ENCODE measurements around the gene COL5A3. TPM values are rescaled to one million over a fixed set of nuclear protein-coding genes. Genes with fewer than 3 reads are reported as not detected.

The COL5A3 gene
- total and polyA plus RNA-seq, 2 experiments from 2014 or later, result 1.0 to 1.2 TPM

DNA sequence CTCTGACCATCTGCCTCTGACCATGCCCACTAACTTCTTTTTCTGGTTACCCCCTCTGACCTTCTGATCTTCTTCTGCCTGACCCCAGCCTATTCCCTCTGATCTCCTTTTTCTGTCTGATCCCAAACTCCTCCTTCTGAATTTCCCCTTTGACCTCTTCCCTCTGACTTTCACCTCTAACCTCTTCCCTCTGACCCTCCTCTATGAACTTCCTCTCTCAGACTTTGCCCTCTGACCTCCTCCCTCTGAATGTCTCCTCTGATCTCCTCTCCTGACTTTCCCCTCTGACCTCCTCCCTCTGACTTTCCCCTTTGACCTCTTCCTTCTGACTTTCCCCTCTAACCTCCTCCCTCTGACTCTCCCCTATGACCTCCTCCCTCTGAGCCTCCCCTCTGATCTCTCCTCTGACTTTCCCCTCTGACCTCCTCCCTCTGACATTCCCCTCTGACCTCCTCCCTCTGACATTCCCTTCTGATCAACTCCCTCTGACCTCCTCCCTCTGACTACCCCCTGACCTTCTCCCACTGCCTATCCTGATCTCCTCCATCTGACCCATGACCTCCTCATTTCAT, 3.5 kb downstream of the COL5A3 start (continued):
- TF ChIP-seq, protein P1, sequence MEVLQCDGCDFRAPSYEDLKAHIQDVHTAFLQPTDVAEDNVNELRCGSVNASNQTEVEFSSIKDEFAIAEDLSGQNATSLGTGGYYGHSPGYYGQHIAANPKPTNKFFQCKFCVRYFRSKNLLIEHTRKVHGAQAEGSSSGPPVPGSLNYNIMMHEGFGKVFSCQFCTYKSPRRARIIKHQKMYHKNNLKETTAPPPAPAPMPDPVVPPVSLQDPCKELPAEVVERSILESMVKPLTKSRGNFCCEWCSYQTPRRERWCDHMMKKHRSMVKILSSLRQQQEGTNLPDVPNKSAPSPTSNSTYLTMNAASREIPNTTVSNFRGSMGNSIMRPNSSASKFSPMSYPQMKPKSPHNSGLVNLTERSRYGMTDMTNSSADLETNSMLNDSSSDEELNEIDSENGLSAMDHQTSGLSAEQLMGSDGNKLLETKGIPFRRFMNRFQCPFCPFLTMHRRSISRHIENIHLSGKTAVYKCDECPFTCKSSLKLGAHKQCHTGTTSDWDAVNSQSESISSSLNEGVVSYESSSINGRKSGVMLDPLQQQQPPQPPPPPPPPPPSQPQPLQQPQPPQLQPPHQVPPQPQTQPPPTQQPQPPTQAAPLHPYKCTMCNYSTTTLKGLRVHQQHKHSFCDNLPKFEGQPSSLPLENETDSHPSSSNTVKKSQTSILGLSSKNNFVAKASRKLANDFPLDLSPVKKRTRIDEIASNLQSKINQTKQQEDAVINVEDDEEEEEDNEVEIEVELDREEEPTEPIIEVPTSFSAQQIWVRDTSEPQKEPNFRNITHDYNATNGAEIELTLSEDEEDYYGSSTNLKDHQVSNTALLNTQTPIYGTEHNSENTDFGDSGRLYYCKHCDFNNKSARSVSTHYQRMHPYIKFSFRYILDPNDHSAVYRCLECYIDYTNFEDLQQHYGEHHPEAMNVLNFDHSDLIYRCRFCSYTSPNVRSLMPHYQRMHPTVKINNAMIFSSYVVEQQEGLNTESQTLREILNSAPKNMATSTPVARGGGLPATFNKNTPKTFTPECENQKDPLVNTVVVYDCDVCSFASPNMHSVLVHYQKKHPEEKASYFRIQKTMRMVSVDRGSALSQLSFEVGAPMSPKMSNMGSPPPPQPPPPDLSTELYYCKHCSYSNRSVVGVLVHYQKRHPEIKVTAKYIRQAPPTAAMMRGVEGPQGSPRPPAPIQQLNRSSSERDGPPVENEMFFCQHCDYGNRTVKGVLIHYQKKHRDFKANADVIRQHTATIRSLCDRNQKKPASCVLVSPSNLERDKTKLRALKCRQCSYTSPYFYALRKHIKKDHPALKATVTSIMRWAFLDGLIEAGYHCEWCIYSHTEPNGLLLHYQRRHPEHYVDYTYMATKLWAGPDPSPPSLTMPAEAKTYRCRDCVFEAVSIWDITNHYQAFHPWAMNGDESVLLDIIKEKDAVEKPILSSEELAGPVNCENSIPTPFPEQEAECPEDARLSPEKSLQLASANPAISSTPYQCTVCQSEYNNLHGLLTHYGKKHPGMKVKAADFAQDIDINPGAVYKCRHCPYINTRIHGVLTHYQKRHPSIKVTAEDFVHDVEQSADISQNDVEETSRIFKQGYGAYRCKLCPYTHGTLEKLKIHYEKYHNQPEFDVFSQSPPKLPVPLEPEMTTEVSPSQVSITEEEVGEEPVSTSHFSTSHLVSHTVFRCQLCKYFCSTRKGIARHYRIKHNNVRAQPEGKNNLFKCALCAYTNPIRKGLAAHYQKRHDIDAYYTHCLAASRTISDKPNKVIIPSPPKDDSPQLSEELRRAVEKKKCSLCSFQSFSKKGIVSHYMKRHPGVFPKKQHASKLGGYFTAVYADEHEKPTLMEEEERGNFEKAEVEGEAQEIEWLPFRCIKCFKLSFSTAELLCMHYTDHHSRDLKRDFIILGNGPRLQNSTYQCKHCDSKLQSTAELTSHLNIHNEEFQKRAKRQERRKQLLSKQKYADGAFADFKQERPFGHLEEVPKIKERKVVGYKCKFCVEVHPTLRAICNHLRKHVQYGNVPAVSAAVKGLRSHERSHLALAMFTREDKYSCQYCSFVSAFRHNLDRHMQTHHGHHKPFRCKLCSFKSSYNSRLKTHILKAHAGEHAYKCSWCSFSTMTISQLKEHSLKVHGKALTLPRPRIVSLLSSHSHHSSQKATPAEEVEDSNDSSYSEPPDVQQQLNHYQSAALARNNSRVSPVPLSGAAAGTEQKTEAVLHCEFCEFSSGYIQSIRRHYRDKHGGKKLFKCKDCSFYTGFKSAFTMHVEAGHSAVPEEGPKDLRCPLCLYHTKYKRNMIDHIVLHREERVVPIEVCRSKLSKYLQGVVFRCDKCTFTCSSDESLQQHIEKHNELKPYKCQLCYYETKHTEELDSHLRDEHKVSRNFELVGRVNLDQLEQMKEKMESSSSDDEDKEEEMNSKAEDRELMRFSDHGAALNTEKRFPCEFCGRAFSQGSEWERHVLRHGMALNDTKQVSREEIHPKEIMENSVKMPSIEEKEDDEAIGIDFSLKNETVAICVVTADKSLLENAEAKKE (CRISPR knock-in tag; IDR thresholded peaks at IDR 0.05), result no peak
- no peak for TF ChIP-seq CREB1 (CRISPR knock-in tag; IDR thresholded peaks at IDR 0.05; ENCODE audit: low read depth)
- TF ChIP-seq, protein P2, sequence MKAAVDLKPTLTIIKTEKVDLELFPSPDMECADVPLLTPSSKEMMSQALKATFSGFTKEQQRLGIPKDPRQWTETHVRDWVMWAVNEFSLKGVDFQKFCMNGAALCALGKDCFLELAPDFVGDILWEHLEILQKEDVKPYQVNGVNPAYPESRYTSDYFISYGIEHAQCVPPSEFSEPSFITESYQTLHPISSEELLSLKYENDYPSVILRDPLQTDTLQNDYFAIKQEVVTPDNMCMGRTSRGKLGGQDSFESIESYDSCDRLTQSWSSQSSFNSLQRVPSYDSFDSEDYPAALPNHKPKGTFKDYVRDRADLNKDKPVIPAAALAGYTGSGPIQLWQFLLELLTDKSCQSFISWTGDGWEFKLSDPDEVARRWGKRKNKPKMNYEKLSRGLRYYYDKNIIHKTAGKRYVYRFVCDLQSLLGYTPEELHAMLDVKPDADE (IDR thresholded peaks at IDR 0.05), result no peak
- TF ChIP-seq ZNF114 (CRISPR knock-in tag; IDR thresholded peaks at IDR 0.05), result no peak
- TF ChIP-seq JUNB (IDR thresholded peaks at IDR 0.05; ENCODE audit: unreplicated experiment), result no peak

DNA sequence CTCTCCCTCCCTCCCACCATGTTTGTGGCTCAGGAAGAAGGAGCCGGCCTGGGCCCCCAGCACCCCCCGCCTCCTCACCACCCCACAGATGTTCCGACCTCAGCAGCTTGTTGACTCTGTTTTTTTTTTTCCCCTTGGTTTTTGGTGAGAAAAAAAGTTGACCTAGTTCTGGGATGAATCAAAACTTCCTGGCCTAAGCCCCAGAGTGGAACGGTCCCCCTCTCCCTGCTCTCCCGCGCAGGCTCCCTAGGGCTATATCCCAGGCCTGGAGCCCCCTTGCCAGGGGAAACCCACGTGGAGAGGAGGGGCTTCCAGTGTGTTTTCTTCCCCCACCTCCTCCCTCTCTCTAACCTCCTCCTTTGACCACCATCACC, 4.0 kb downstream of the COL5A3 start:
- Histone ChIP-seq H3F3A (replicated peaks; ENCODE audit: low read depth) (no peaks in the 10 kb centered on the region), H3K79me2 (replicated peaks; ENCODE audit: insufficient read depth) (no peaks in the 10 kb centered on the region), H3K36me3 (ENCODE audit: insufficient read depth) (no peaks in the 10 kb centered on the region), H3K4me2 (no peak overlapping the region), H3K27ac (ENCODE audit: low read depth) (no peak overlapping the region), H4K20me1 (replicated peaks; ENCODE audit: insufficient read depth) (no peaks in the 10 kb centered on the region), H3K4me1 (ENCODE audit: insufficient read depth) (no peaks in the 10 kb centered on the region), H3K27me3 (ENCODE audit: insufficient read depth) (peaks cover 17% of the 10 kb centered on the region), H2AFZ (no peak overlapping the region), H3K4me3 (no peak overlapping the region), H3K9me2 (ENCODE audit: insufficient read depth) (no peaks in the 10 kb centered on the region)
- no peak for DNase-seq (ENCODE audit: low spot score)
- Mint-ChIP-seq H3K36me3 (ENCODE audit: low read depth) (no peaks in the 10 kb centered on the region; the same call in 2 of the 3 replicates), H3K27ac (no peak overlapping the region), H3K4me3 (no peak overlapping the region), H3K9me3 (no peaks in the 10 kb centered on the region; the same call in 1 of the 3 replicates), H3K27me3 (ENCODE audit: insufficient read depth, low read depth, poor library complexity) (peaks cover 24% of the 10 kb centered on the region), H3K4me1 (peaks cover 17% of the 10 kb centered on the region)
- no peak for TF ChIP-seq EZH2 (IDR thresholded peaks at IDR 0.05; ENCODE audit: low read depth, unreplicated experiment)
- no peak for TF ChIP-seq ZNF114 (CRISPR knock-in tag; IDR thresholded peaks at IDR 0.05)
- TF ChIP-seq, protein P3, sequence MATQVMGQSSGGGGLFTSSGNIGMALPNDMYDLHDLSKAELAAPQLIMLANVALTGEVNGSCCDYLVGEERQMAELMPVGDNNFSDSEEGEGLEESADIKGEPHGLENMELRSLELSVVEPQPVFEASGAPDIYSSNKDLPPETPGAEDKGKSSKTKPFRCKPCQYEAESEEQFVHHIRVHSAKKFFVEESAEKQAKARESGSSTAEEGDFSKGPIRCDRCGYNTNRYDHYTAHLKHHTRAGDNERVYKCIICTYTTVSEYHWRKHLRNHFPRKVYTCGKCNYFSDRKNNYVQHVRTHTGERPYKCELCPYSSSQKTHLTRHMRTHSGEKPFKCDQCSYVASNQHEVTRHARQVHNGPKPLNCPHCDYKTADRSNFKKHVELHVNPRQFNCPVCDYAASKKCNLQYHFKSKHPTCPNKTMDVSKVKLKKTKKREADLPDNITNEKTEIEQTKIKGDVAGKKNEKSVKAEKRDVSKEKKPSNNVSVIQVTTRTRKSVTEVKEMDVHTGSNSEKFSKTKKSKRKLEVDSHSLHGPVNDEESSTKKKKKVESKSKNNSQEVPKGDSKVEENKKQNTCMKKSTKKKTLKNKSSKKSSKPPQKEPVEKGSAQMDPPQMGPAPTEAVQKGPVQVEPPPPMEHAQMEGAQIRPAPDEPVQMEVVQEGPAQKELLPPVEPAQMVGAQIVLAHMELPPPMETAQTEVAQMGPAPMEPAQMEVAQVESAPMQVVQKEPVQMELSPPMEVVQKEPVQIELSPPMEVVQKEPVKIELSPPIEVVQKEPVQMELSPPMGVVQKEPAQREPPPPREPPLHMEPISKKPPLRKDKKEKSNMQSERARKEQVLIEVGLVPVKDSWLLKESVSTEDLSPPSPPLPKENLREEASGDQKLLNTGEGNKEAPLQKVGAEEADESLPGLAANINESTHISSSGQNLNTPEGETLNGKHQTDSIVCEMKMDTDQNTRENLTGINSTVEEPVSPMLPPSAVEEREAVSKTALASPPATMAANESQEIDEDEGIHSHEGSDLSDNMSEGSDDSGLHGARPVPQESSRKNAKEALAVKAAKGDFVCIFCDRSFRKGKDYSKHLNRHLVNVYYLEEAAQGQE (IDR thresholded peaks at IDR 0.05; ENCODE audit: unreplicated experiment), result no peak
- TF ChIP-seq CREB1 (CRISPR knock-in tag; IDR thresholded peaks at IDR 0.05; ENCODE audit: low read depth), result no peak
- TF ChIP-seq, protein P2 (IDR thresholded peaks at IDR 0.05), result no peak
- TF ChIP-seq ZNF331 (CRISPR knock-in tag; IDR thresholded peaks at IDR 0.05; ENCODE audit: low read depth), result no peak
- TF ChIP-seq, protein P4, sequence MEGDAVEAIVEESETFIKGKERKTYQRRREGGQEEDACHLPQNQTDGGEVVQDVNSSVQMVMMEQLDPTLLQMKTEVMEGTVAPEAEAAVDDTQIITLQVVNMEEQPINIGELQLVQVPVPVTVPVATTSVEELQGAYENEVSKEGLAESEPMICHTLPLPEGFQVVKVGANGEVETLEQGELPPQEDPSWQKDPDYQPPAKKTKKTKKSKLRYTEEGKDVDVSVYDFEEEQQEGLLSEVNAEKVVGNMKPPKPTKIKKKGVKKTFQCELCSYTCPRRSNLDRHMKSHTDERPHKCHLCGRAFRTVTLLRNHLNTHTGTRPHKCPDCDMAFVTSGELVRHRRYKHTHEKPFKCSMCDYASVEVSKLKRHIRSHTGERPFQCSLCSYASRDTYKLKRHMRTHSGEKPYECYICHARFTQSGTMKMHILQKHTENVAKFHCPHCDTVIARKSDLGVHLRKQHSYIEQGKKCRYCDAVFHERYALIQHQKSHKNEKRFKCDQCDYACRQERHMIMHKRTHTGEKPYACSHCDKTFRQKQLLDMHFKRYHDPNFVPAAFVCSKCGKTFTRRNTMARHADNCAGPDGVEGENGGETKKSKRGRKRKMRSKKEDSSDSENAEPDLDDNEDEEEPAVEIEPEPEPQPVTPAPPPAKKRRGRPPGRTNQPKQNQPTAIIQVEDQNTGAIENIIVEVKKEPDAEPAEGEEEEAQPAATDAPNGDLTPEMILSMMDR (conservative IDR thresholded peaks at IDR 0.05; ENCODE audit: low read depth in 2 of 2), result no peak
- no peak for TF ChIP-seq POLR2AphosphoS5 (IDR thresholded peaks at IDR 0.05; ENCODE audit: low read depth)
- TF ChIP-seq NANOG (IDR thresholded peaks at IDR 0.05; ENCODE audit: borderline replicate concordance), result no peak
- ATAC-seq, result no peak
